Gastroesophageal sphincter (tissue), 3 donors: ENCODE results near the gene BANP.

Experiments
- CTCF ChIP-seq, 4 experiments: fragments of 200-600 bp in 2 of 4; fragments of 450-650 bp in 2 of 4; sonication (generic) in 1 of 4; IDR thresholded peaks; one replicate each; pipeline ENCODE4 v1.5.1; 2017 to 2019; ENCODE audit warnings: antibody characterized with exemption in 4 of 4, mild to moderate bottlenecking in 2 of 4, moderate library complexity in 2 of 4
- EP300 ChIP-seq: sonication (generic); formaldehyde crosslinking; IDR thresholded peaks from one replicate; pipeline ENCODE4 v1.6.1; 2017; ENCODE audit warnings: antibody characterized with exemption, mild to moderate bottlenecking
- POLR2A ChIP-seq, 2 donors: fragments of 450-650 bp; IDR thresholded peaks; one replicate each; pipeline ENCODE4 v1.6.1; 2017; ENCODE audit warnings: antibody characterized with exemption in 2 of 2, mild to moderate bottlenecking in 2 of 2, moderate library complexity in 1 of 2
- POLR2AphosphoS5 ChIP-seq: sonication (generic); formaldehyde crosslinking; IDR thresholded peaks from one replicate; pipeline ENCODE4 v1.6.1; 2017; ENCODE audit warnings: antibody characterized with exemption

DNA sequence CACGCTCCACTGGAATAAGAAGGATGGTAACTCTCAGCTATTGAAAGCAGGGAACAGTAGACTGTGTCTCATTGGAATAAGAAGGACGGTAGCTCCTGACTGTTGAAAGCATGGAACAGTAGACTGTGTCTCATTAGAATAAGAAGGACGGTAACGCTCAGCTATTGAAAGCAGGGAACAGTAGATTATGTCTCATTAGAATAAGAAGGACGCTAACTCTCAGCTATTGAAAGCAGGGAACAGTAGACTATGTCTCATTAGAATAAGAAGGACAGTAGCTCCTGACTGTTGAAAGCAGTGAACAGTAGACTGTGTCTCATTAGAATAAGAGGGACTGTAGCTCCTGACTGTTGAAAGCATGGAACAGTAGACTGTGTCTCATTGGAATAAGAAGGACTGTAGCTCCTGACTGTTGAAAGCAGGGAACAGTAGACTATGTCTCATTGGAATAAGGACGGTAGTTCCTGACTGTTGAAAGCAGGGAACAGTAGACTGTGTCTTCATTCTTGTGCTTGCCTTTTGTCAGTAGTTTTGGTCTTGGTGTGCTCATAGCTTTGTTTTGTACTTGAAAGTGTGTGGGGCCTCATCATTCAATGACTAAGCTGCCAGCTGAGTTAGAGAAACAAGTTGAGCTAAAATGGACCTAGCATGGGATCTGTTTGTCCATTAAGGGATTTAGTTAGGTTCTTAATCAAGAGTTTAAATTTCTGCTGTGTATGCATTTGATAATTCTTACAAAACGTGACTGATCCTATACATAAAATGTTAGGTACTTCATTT, 58.5 kb downstream of the BANP start:
- no peak for TF ChIP-seq CTCF (IDR thresholded peaks at IDR 0.05)
- TF ChIP-seq EP300: no peak
- TF ChIP-seq POLR2AphosphoS5: no peak
- no peak for TF ChIP-seq POLR2A (IDR thresholded peaks at IDR 0.05)
